Upper lobe of left lung (tissue), 6 donors: Measurements from ENCODE around the gene PRDM2. TPM values are rescaled to one million over a fixed set of nuclear protein-coding genes. Genes with fewer than 3 reads are reported as not detected.

Experiments
- ATAC-seq, 2 donors: fragments of 200-7000 bp; cut with Tn5 transposase; one replicate each; pipeline ENCODE4 v1.9.1; 2022; ENCODE audit warnings: mild to moderate bottlenecking in 2 of 2, moderate library complexity in 2 of 2; ENCODE audit not compliant: low FRiP score in 2 of 2
- DNase-seq, 2 donors: peaks; one replicate each; pipeline ENCODE4 v3.0.0-alpha.2; 2019 to 2020
- H3K27ac ChIP-seq, 4 donors: fragments of 200-600 bp; sonication (generic); one replicate each; pipeline ENCODE4 v1.5.1; 2016 to 2019
- H3K27me3 ChIP-seq, 4 donors: fragments of 200-600 bp; sonication (generic); one replicate each; pipeline ENCODE4 v1.5.1; 2017 to 2019
- H3K36me3 ChIP-seq, 4 donors: fragments of 200-600 bp; sonication (generic); one replicate each; pipeline ENCODE4 v1.5.1; 2016 to 2019
- H3K4me1 ChIP-seq, 4 donors: fragments of 200-600 bp; sonication (generic); one replicate each; pipeline ENCODE4 v1.5.1; 2018 to 2019
- H3K4me3 ChIP-seq, 4 donors: fragments of 200-600 bp; sonication (generic); one replicate each; pipeline ENCODE4 v1.5.1; 2017 to 2019; ENCODE audit warnings: mild to moderate bottlenecking in 2 of 4, moderate library complexity in 1 of 4
- H3K9me3 ChIP-seq, 4 donors: fragments of 200-600 bp; sonication (generic); one replicate each; pipeline ENCODE4 v1.5.1; 2018 to 2019
- CTCF ChIP-seq, 6 experiments: fragments of 450-650 bp in 4 of 6; fragments of 200-600 bp in 2 of 6; sonication (generic) in 2 of 6; IDR thresholded peaks; one replicate each; pipeline ENCODE4 v1.5.1; 2016 to 2019; ENCODE audit warnings: antibody characterized with exemption in 6 of 6
- EP300 ChIP-seq, 4 donors: sonication (generic); formaldehyde crosslinking; IDR thresholded peaks; one replicate each; pipeline ENCODE4 v1.5.1; 2017; ENCODE audit warnings: antibody characterized with exemption in 4 of 4, control low read depth in 2 of 4
- POLR2A ChIP-seq, 4 donors: fragments of 450-650 bp; IDR thresholded peaks; one replicate each; pipeline ENCODE4 v1.5.1; 2016 to 2017; ENCODE audit warnings: antibody characterized with exemption in 4 of 4, mild to moderate bottlenecking in 2 of 4
- POLR2AphosphoS5 ChIP-seq, 2 donors: sonication (generic); formaldehyde crosslinking; IDR thresholded peaks; one replicate each; pipeline ENCODE4 v1.5.1; 2017; ENCODE audit warnings: antibody characterized with exemption in 2 of 2
- WGBS, 2 donors: methylation state at CpG; one replicate each; pipeline ENCODE4 v1.1.5; 2017 to 2018; 5-methylcytosine and 5-hydroxymethylcytosine counted together
- total RNA-seq, 6 donors: library from RNA; depleted of rRNA in 4 of 6; stranded (reverse); fragments of >200 nt in 4 of 6; gene quantifications; one replicate each; pipeline versions ENCODE4 v1.1.0 to v1.2.1, GENCODE V29; 2016 to 2021
- donor health status: DM: no; HTN: no; CAD: no; lungs with moderate emphysema.
- donor health status: DM: no; HTN: yes; CAD: no; lungs with severe emphysema.

PRDM2 gene
- total RNA-seq, 6 donors from 2014 or later, result 35.0 to 70.2 (median 40.9) TPM

- H3K4me1 ChIP-seq, result no peaks in the 10 kb centered on the region
- WGBS, 2 donors, result 67 to 71% methylated on average over 2 of the region's 2 CpGs
- TF ChIP-seq EP300 (IDR thresholded peaks at IDR 0.05) (no peak), CTCF (IDR thresholded peaks at IDR 0.05) (no peak), POLR2AphosphoS5 (IDR thresholded peaks at IDR 0.05) (no peak), POLR2A (IDR thresholded peaks at IDR 0.05) (no peak)
- ATAC-seq (no peak), DNase-seq (no peak)
- no peaks in the 10 kb centered on the region for H3K27me3 ChIP-seq
- H3K9me3 ChIP-seq, result peaks cover 0 to 3% (median 0%) of the 10 kb centered on the region in 4 donors
- no peaks in the 10 kb centered on the region for H3K36me3 ChIP-seq
- H3K27ac ChIP-seq, result no peak overlapping the region
- no peak overlapping the region for H3K4me3 ChIP-seq
Measured at GRCh38 chr1:13860031-13860430, 160.0 kb downstream of the PRDM2 start.

- ATAC-seq (no peak), DNase-seq (peak in 1 of 2 donors; percentile 61)
- H3K27me3 ChIP-seq, result no peaks in the 10 kb centered on the region
- H3K27ac ChIP-seq, result no peak overlapping the region
- no peaks in the 10 kb centered on the region for H3K36me3 ChIP-seq
- TF ChIP-seq POLR2AphosphoS5 (IDR thresholded peaks at IDR 0.05) (no peak), POLR2A (IDR thresholded peaks at IDR 0.05) (no peak), CTCF (IDR thresholded peaks at IDR 0.05) (no peak), EP300 (IDR thresholded peaks at IDR 0.05) (no peak)
- 54 to 74% methylated on average over 5 of the region's 5 CpGs for whole genome bisulfite sequencing, 2 donors
- H3K4me1 ChIP-seq, result no peaks in the 10 kb centered on the region
- H3K4me3 ChIP-seq, result no peak overlapping the region
- H3K9me3 ChIP-seq, result no peaks in the 10 kb centered on the region
Measured at GRCh38 chr1:13864760-13865159, 164.8 kb downstream of the PRDM2 start.

GRCh38 chr1:13865851-13866250 is 165.9 kb downstream of the PRDM2 start:
- DNase-seq (no peak), ATAC-seq (no peak)
- WGBS, 2 donors, result 52 to 69% methylated on average over 3 of the region's 3 CpGs
- Histone ChIP-seq H3K27me3 (no peaks in the 10 kb centered on the region), H3K36me3 (no peaks in the 10 kb centered on the region), H3K4me1 (no peaks in the 10 kb centered on the region), H3K27ac (no peak overlapping the region), H3K4me3 (no peak overlapping the region), H3K9me3 (no peaks in the 10 kb centered on the region)
- TF ChIP-seq POLR2AphosphoS5 (IDR thresholded peaks at IDR 0.05), result no peak
- no peak for TF ChIP-seq POLR2A (IDR thresholded peaks at IDR 0.05)
- no peak for TF ChIP-seq CTCF (IDR thresholded peaks at IDR 0.05)
- no peak for TF ChIP-seq EP300 (IDR thresholded peaks at IDR 0.05)

DNA sequence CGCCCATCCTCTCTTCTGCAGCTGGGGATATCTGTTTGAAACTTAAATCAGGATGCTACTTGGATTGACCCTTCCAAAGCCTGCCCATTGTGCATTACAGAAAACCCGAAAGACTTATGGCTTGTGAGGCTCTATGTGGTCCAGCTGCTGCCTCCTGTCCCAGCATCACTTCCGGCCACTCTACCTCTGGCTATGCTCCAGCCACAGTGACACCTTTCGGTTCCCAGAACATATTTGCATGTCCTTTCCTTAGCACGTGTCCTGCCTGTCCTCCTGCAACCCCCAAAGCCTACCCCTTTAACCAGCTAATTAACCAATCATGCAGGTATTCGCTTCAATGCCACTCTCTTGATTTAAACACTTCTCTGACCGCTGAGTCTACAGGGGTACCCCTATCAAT is 167.6 kb downstream of the PRDM2 start:
- DNase-seq, result no peak
- H3K4me3 ChIP-seq, result no peak overlapping the region
- 80 to 81% methylated on average over 7 of the region's 7 CpGs for WGBS, 2 donors
- ATAC-seq, result no peak
- no peaks in the 10 kb centered on the region for H3K9me3 ChIP-seq
- TF ChIP-seq POLR2AphosphoS5 (IDR thresholded peaks at IDR 0.05) (no peak), CTCF (IDR thresholded peaks at IDR 0.05) (no peak), POLR2A (IDR thresholded peaks at IDR 0.05) (no peak), EP300 (IDR thresholded peaks at IDR 0.05) (no peak)
- H3K27me3 ChIP-seq, result no peaks in the 10 kb centered on the region
- H3K4me1 ChIP-seq, result no peaks in the 10 kb centered on the region
- H3K27ac ChIP-seq, result no peak overlapping the region
- H3K36me3 ChIP-seq, result no peaks in the 10 kb centered on the region

DNA sequence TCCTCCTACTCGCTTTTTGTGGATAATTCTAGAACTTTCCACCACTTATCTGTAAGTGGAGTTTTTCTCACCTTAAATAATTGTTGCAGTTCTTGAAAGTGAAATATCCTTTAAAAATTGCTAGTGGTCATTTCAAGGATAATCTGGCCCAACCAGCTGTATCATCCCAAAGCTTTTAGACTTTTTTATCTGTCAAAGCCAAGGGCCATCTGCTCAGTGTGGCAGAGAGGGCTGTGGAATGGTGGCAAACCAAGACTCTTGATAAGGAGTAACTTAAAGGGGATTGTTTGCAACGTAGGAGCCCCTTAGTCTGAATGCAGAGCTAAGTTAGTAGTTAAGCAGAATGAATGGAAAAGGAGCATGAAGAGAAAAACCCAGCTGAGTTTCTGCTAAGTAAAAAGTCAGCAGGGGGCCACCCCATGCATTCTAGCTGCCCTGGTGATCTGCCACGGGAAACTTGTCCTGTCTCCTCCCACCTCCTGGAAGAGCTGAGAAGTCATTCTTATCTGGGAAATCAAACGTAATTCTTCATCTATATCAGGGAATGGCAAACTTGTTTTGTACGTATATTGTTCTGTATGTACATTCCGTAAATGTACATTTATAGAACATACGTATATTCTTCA is 169.3 kb downstream of the PRDM2 start:
- TF ChIP-seq EP300 (IDR thresholded peaks at IDR 0.05) (no peak), POLR2A (IDR thresholded peaks at IDR 0.05) (no peak), CTCF (IDR thresholded peaks at IDR 0.05) (no peak), POLR2AphosphoS5 (IDR thresholded peaks at IDR 0.05) (no peak)
- 54 to 64% methylated on average over 7 of the region's 7 CpGs for WGBS, 2 donors
- Histone ChIP-seq H3K27ac (no peak overlapping the region), H3K4me3 (no peak overlapping the region), H3K9me3 (no peaks in the 10 kb centered on the region), H3K36me3 (no peaks in the 10 kb centered on the region), H3K27me3 (no peaks in the 10 kb centered on the region), H3K4me1 (no peaks in the 10 kb centered on the region)
- DNase-seq (no peak), ATAC-seq (no peak)
